Adrenal gland (tissue), 5 donors: ENCODE data around the gene IL16.

Experiments
- POLR2A ChIP-seq, 2 donors: fragments of 450-650 bp; IDR thresholded peaks; one replicate each; pipeline ENCODE4 v1.6.1; 2017; ENCODE audit warnings: antibody characterized with exemption in 2 of 2, mild to moderate bottlenecking in 2 of 2, moderate library complexity in 1 of 2
- TF ChIP-seq, protein P1 (sequence below), 6 experiments: fragments of 450-650 bp in 4 of 6; fragments of 200-600 bp in 2 of 6; sonication (generic) in 1 of 6; IDR thresholded peaks; 1 replicate in 5 of 6; 2 replicates in 1 of 6; pipeline versions ENCODE4 v1.5.1 to v1.8.0; 2016 to 2021; ENCODE audit warnings: antibody characterized with exemption in 6 of 6, mild to moderate bottlenecking in 2 of 6, moderate library complexity in 1 of 6
- donor health status: DM: no; HTN: no; CAD: no.

DNA sequence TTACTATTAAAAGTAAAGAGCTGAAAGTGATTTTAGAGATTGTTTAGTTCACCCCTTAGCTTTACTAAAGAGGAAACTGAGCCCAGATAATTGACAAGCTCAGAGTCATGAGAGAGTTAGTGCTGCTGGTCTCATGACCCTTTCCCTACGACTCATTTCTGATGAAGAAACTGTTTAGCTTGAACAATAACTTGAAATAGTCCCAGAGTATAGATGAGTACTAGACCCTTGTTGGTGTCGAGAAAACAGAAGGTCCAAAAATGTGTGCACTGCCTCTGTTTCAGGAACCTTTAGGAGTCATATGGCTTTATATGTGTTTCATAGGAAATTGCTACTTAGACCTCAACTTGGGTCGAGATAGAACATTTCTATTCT, 58.2 kb downstream of the IL16 start:
- no peak for TF ChIP-seq POLR2A (IDR thresholded peaks at IDR 0.05)
- TF ChIP-seq, protein P1, sequence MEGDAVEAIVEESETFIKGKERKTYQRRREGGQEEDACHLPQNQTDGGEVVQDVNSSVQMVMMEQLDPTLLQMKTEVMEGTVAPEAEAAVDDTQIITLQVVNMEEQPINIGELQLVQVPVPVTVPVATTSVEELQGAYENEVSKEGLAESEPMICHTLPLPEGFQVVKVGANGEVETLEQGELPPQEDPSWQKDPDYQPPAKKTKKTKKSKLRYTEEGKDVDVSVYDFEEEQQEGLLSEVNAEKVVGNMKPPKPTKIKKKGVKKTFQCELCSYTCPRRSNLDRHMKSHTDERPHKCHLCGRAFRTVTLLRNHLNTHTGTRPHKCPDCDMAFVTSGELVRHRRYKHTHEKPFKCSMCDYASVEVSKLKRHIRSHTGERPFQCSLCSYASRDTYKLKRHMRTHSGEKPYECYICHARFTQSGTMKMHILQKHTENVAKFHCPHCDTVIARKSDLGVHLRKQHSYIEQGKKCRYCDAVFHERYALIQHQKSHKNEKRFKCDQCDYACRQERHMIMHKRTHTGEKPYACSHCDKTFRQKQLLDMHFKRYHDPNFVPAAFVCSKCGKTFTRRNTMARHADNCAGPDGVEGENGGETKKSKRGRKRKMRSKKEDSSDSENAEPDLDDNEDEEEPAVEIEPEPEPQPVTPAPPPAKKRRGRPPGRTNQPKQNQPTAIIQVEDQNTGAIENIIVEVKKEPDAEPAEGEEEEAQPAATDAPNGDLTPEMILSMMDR (IDR thresholded peaks at IDR 0.05): no peak
